ENCODE data around the gene ATL3.
"Not testable (repeated sequence)": the region's sequence is repeated elsewhere in the genome, so short reads cannot be mapped to it uniquely, and the experiment has no call there.

The ATL3 gene

GRCh38 chr11:63680834-63681320 is 9.7 kb upstream of the ATL3 start:
- no peak for DNase-seq

GRCh38 chr11:63673579-63673978 is 2.4 kb upstream of the ATL3 start:
- no peak for DNase-seq

- DNase-seq: no peak
Measured at GRCh38 chr11:63672936-63673539, 1.9 kb upstream of the ATL3 start.

GRCh38 chr11:63672156-63672463 is 934 bp upstream of the ATL3 start:
- DNase-seq: no peak

DNA sequence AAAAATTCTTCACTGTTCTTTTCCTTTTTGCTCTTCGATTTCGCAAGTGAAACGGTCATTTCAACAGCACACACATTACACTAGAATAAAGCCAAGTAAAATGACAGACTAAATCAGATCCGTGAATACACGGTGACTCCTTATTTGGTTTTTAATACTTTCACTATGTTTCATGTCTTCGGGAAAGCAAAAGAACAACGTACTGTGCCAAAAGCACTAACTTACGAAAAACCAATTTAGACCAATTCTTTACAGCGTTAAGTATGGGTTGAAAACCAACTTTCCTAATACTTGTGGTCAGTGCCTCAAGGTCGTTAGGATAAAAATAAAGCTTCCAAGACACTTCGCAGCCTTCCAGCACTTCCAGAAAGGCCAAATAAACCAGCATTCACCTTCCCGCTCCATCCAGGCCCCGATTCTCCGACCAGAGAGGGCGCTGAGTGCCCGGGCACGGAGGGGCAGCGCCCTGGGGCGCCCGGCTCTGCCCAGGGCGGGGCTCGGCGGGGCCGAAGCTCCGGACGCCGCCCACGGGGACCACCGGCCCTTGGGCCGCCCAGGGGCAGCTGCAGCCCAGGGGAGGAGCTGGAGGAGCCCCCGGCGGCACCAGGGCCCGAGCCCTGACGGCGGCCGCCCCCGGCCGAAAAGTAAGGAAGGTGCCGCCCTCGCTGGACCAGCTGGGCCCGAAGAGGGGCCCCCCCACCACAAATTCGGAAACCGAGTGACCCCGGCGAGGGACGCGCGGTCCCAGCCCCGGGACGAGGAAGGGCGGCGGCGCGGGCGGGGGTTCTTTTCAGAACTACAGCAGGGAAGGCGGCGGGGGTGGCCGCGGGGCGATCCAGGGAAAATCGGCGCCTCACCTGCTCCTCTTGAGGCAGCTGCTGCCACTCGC is 499 bp downstream of the ATL3 start:
- no peak for DNase-seq

DNA sequence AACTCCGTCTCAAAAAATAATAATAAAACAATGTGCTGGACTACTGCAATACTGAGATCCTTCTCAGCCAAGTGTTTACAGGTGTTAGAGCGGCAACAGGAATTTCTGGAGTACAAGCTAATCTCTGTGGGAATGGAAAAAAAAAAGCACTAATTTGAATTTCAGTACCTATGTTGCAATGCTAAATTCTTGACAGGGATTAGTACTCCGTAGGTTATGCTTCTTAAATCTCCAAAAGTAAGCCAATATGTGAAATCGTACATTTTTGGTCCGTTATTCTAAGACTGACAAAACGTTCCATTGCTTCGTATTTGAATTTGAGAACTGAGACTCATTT is 1.1 kb downstream of the ATL3 start:
- no peak for DNase-seq

DNA sequence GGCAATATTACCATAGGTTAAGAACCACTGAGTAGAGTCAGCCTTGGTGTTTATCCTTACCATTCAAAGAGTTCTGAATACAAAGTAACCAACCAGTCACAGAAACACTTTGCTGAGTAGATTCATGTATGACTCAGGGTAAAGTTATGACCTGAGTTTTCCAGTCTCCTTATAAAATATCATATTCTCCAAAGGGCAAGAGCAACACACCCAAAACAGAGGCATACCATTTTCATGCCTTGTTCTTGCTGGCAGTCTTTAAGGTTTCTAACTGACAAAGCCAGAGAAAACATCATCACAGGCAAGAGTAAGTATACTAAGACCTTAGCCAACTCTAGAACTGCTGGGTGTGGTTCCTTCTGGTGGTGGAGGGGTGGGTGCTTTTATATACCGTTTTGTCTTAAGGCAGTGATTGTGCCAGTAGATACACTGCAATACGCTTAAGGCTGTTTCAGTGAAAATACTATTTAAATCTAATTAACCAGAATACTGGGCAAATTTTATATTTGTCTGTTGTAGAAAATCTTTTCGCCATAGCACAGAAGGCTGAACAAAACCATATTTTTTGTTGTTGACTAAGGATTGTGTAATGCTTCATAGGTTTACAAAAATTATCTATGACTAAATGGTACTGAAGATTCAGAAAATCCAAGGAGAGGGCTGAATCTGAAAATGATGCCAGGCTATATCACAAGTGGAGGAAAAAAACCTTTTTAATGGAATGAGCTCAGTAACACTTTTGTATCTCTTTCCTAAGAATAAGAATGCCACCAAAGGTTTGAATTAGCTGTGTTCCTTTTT is 3.0 kb downstream of the ATL3 start:
- DNase-seq: no peak

DNA sequence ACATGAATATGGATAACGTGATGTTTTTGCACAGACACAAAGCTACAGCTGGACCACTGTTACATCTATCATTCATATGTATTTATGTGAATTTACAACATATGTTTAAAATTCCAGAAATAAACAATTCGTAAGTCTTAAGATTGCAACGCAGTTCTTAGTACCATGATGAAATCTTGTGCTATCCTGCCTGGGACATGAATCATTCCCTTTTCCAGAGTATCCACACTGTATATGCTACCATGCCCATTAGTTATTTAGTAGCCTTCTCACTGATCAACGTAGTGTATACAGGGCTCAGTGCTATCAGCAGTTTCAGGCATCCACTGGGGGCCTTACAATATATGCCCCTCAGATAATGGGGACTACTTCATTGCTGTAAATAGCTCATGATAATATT is 4.3 kb downstream of the ATL3 start:
- DNase-seq: no peak

DNA sequence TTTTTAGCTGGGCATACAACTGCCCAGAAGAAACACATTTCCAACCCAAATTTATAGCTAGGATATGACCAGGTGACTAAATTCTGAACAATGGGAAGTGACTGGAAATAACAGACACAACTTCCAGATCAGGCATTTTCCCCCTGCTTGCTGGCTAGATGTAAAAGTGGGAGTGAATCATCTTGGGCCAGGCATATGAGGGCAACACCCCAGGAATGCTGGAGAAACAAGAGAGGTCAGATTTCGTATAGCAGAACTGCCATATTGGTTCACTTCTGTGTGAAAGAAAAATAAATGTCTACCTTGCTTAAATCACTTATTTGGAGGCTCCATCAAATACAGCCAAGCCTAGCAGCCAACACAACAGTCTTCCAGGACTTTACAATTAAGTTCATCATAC is 7.4 kb downstream of the ATL3 start:
- DNase-seq: no peak

GRCh38 chr11:63660972-63661371 is 10.2 kb downstream of the ATL3 start:
- no peak for DNase-seq

DNA sequence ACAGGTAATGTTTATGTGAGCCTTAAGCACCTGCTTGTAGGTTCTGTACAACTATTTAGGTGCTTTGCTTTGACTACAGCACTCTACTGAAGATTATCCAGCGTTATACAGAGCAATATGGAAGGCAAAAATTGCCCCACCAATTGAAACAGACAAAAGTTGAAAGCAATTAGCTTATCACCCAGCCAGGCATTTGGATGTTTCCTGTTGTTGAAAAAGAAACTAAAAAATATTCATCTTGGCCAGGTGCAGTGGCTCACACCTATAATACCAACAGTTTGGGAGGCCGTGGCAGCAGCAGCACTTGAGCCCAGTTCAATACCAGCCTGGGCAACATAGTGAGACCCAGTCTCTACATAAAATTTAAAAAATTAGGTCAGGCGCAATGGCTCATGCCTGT is 18.5 kb downstream of the ATL3 start:
- no peak for DNase-seq

- no peak for DNase-seq
Measured at GRCh38 chr11:63643205-63643604, 28.0 kb downstream of the ATL3 start.

DNA sequence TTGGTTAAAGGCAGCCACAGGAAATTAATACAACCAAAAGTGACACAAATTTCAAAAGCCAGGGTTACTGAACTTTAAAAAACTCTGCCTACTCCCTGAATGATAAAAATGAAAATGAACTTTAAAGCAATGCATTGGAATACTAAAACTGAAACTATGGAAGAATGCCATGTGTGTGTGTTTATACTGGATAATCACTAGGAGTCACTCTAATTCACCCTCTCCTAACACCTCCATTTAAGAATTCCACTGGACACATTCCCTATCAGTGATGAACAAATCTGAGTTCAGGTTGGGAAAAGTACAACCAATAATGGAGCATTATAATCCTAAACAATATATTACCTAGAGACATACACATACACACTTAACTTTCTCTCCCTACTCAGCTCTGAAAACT is 29.4 kb downstream of the ATL3 start:
- no peak for DNase-seq

DNA sequence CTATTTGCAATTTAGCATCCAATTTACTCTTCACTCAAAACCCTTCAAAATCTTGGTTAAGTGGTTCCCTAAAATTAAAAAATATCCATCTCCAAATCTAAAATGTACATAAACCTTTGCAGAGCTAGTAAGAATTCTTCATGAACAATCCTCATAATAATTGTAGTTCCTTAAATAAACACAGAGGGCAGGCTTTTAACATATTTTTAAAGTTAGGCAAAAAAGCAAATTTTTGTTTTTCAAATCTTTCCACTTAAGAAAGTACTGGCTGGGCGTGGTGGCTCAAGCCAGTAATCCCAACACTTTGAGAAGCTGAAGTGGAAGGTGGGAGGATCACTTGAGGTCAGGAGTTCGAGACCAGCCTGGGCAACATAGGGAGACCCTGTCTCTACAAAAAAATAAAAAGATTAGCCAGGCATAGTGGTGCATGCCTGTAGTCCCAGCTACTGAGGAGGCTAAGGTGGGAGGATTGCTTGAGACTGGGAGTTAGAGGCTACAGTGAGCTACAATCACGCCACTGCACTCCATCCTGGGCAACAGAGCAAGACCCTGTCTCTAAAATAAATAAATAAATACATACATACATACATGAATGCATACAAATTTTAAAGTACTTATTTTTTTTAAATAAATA is 31.9 kb downstream of the ATL3 start:
- DNase-seq: no peak

- not testable (repeated sequence) for DNase-seq
Measured at GRCh38 chr11:63638436-63638835, 32.7 kb downstream of the ATL3 start.

DNA sequence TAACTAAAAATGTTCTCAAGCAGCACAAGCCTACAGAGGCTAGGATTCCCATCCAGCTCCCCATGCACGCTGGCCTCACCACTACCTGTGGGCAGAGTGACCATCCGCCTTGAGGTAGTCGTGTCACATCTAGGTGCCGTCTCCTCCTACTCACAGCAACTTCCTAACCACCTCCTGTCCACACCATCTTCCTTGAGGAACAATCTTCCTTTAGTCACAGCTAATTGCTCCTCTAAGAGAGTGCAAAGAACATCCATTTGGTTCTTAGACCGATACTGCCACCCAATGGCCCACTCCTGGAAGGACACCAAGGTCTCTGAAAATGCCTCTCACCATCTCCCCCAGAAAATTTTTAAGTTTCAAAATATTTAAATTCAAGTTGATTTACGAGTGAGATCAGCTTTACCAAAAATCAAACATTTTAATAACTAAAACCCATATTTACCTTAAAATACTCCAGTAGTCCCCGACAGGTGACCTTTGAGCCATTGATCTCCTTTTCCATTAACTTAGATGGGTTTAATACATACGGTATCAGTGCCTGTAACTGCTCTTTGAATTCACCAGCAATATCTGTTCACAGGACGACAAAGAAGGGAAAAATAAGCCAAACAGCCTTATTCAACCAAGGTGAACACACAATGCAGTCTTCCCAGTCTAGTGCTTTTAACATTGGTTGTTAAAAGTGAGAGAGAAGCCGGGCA is 35.3 kb downstream of the ATL3 start:
- no peak for DNase-seq

GRCh38 chr11:63629426-63629825 is 41.8 kb downstream of the ATL3 start:
- DNase-seq: no peak

GRCh38 chr11:63623513-63624140 is 47.5 kb downstream of the ATL3 start:
- no peak for DNase-seq

GRCh38 chr11:63622323-63622722 is 48.9 kb downstream of the ATL3 start:
- DNase-seq: no peak

- no peak for DNase-seq
Measured at GRCh38 chr11:63621071-63621470, 50.1 kb downstream of the ATL3 start.

- no peak for DNase-seq
Measured at GRCh38 chr11:63619967-63620366, 51.2 kb downstream of the ATL3 start.

GRCh38 chr11:63617686-63618085 is 53.5 kb downstream of the ATL3 start:
- DNase-seq: not testable (repeated sequence)

Measured in DMS 273 treated with DMSO at 0.1 percent for 48 hours (cell line).